DOHH2 (cell line): ENCODE results near the gene MAPK12.

Experiments
- EZH2phosphoT487 ChIP-seq: fragments of 200-600 bp; sonication (generic); IDR thresholded peaks from 2 replicates; pipeline ENCODE4 v1.6.1; 2017; ENCODE audit warnings: borderline replicate concordance, mild to moderate bottlenecking, antibody characterized with exemption, low read length, moderate library complexity, mixed read lengths
- TF ChIP-seq, protein P1 (sequence below): fragments of 200-600 bp; sonication (generic); IDR thresholded peaks from one replicate; pipeline ENCODE4 v1.5.1; 2014; ENCODE audit warnings: antibody characterized with exemption, mild to moderate bottlenecking, low read depth, low read length; ENCODE audit not compliant: poor library complexity, severe bottlenecking

DNA sequence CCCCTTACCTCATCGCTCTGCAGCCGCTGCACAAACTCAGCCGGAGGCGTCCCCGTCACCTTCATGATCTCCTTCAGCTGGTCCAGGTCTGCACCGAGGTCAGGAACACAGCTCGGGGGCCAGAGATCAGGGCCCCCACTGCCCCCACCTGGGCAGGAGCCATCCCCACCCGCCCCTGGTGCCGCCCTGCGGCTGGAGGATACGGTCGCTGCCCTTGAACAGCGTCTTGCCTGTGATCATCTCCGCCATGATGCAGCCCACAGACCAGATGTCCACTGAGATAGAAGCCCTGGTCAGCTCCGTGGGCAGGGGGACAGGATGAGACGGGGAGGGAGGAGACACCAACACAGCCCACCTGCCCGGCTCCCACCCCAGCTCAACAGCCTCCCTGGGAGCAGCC is 5.9 kb downstream of the MAPK12 start:
- TF ChIP-seq, protein P1, sequence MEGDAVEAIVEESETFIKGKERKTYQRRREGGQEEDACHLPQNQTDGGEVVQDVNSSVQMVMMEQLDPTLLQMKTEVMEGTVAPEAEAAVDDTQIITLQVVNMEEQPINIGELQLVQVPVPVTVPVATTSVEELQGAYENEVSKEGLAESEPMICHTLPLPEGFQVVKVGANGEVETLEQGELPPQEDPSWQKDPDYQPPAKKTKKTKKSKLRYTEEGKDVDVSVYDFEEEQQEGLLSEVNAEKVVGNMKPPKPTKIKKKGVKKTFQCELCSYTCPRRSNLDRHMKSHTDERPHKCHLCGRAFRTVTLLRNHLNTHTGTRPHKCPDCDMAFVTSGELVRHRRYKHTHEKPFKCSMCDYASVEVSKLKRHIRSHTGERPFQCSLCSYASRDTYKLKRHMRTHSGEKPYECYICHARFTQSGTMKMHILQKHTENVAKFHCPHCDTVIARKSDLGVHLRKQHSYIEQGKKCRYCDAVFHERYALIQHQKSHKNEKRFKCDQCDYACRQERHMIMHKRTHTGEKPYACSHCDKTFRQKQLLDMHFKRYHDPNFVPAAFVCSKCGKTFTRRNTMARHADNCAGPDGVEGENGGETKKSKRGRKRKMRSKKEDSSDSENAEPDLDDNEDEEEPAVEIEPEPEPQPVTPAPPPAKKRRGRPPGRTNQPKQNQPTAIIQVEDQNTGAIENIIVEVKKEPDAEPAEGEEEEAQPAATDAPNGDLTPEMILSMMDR, result no peak
- no peak for TF ChIP-seq EZH2phosphoT487
